ENCODE results near the gene NUBPL.
"Not testable (repeated sequence)": the region's sequence is repeated elsewhere in the genome, so short reads cannot be mapped to it uniquely, and the experiment has no call there.

The NUBPL gene

GRCh38 chr14:31854508-31855075 is 293.4 kb downstream of the NUBPL start:
- Histone ChIP-seq H3K27ac (ENCODE audit: low read depth, low read length) (no peak overlapping the region), H3K9ac (ENCODE audit: low read depth in 1 of 2, low read length in 2 of 2) (no peak overlapping the region), H3K4me3 (ENCODE audit: low read depth in 1 of 2, low read length in 2 of 2) (no peak overlapping the region), H3K4me1 (ENCODE audit: control insufficient read depth in 1 of 2, insufficient read depth in 2 of 2, low read length in 2 of 2) (no peaks in the 10 kb centered on the region), H3K9me3 (ENCODE audit: control insufficient read depth in 1 of 2, low read length in 2 of 2) (no peaks in the 10 kb centered on the region), H3K27me3 (ENCODE audit: control insufficient read depth in 1 of 2, insufficient read depth in 2 of 2, low read length in 2 of 2) (no peaks in the 10 kb centered on the region), H3K36me3 (ENCODE audit: control insufficient read depth in 1 of 2, insufficient read depth in 2 of 2, low read length in 2 of 2) (no peaks in the 10 kb centered on the region)

DNA sequence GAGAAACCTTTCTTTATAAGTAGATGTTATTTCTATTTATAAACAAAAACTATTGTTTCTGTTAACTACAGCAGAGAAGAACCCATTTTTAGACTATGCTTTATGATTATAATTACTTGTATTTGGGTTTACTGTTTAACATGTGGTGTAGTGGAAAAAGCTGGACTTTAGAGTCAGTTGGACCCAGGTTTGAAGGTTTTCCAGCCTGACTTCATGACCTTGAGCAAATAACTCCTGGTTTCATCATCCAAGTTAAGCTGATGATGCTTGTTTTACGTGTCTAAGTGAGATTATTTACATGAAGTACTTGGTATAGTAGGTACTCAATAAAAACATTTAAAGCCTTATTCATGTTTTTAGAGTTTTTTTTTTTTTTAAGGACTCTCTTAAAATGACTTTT is 294.1 kb downstream of the NUBPL start:
- Histone ChIP-seq H3K9ac (ENCODE audit: low read depth in 1 of 2, low read length in 2 of 2) (no peak overlapping the region), H3K4me1 (ENCODE audit: control insufficient read depth in 1 of 2, insufficient read depth in 2 of 2, low read length in 2 of 2) (no peaks in the 10 kb centered on the region), H3K27ac (ENCODE audit: low read depth, low read length) (no peak overlapping the region), H3K9me3 (ENCODE audit: control insufficient read depth in 1 of 2, low read length in 2 of 2) (no peaks in the 10 kb centered on the region), H3K27me3 (ENCODE audit: control insufficient read depth in 1 of 2, insufficient read depth in 2 of 2, low read length in 2 of 2) (no peaks in the 10 kb centered on the region), H3K36me3 (ENCODE audit: control insufficient read depth in 1 of 2, insufficient read depth in 2 of 2, low read length in 2 of 2) (no peaks in the 10 kb centered on the region), H3K4me3 (ENCODE audit: low read depth in 1 of 2, low read length in 2 of 2) (no peak overlapping the region)

DNA sequence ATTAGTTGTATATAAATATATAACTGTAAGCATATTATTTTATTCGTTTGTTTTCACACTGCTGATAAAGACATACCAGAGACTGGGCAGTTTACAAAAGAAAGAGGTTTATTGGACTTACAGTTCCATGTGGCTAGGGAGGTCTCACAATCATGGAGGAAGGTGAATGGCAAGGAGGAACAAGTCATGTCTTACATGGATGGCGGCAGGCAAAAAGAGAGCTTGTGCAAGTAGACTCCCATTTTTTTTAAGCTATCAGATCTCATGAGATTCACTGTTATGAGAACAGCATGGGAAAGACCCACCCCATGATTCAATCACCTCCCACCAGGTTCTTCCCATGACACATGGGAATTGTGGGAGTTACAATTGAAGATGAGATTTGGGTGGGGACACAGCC is 294.8 kb downstream of the NUBPL start:
- not testable (repeated sequence) for H3K27me3 ChIP-seq (ENCODE audit: control insufficient read depth in 1 of 2, insufficient read depth in 2 of 2, low read length in 2 of 2); H3K27ac ChIP-seq (ENCODE audit: low read depth, low read length); H3K4me3 ChIP-seq (ENCODE audit: low read depth in 1 of 2, low read length in 2 of 2); H3K9me3 ChIP-seq (ENCODE audit: control insufficient read depth in 1 of 2, low read length in 2 of 2); H3K9ac ChIP-seq (ENCODE audit: low read depth in 1 of 2, low read length in 2 of 2); H3K4me1 ChIP-seq (ENCODE audit: control insufficient read depth in 1 of 2, insufficient read depth in 2 of 2, low read length in 2 of 2); H3K36me3 ChIP-seq (ENCODE audit: control insufficient read depth in 1 of 2, insufficient read depth in 2 of 2, low read length in 2 of 2)

- H3K4me1 ChIP-seq (ENCODE audit: control insufficient read depth in 1 of 2, insufficient read depth in 2 of 2, low read length in 2 of 2): no peaks in the 10 kb centered on the region
- no peaks in the 10 kb centered on the region for H3K27me3 ChIP-seq (ENCODE audit: control insufficient read depth in 1 of 2, insufficient read depth in 2 of 2, low read length in 2 of 2)
- H3K9me3 ChIP-seq (ENCODE audit: control insufficient read depth in 1 of 2, low read length in 2 of 2): no peaks in the 10 kb centered on the region
- no peaks in the 10 kb centered on the region for H3K36me3 ChIP-seq (ENCODE audit: control insufficient read depth in 1 of 2, insufficient read depth in 2 of 2, low read length in 2 of 2)
- no peak overlapping the region for H3K4me3 ChIP-seq (ENCODE audit: low read depth in 1 of 2, low read length in 2 of 2)
- H3K9ac ChIP-seq (ENCODE audit: low read depth in 1 of 2, low read length in 2 of 2): no peak overlapping the region
- H3K27ac ChIP-seq (ENCODE audit: low read depth, low read length): no peak overlapping the region
Observed at GRCh38 chr14:31858868-31859267, 297.7 kb downstream of the NUBPL start.

DNA sequence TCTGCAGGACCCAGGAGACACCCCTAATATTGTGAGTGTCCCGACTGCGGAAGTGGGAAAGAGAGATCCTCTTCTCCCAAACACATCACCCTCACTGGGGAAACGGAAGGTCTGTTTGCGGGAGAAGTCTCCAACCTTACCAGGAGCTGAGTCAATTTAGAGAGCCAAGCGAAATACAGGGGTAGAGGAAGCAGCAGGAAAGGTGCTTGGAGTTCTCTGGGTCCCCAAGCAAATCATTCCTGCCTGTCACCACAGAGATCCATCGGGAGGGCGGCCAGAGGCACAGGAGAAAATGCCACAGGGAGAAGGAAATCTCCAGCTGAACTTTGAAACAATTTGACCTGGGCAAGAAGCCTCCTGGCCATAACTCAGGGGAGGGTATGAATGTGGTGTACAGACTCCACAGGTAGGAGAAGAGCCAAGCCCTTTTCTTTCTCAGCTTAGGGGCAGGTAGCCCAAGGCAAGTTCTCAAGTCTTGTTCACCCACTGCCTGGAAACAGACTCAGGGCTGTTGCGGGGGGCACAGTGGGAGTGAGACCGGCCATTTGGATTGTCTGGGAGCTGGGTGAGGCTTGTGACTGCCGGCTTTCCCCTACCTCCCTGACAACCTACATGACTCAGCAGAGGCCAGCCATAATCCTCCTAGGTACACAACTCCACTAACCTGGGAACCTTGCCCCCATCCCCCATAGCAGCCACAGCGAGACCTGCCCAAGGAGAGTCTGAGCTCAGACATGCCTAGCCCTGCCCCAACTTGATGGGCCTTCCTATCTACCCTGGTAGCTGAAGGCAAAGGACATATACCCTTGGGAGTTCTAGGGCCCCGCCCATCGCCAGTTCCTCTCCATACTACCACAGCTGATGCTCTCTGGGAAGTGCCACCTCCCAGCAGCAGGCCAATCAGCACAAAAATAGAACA is 304.0 kb downstream of the NUBPL start:
- no peaks in the 10 kb centered on the region for H3K36me3 ChIP-seq (ENCODE audit: control insufficient read depth in 1 of 2, insufficient read depth in 2 of 2, low read length in 2 of 2)
- no peak overlapping the region for H3K27ac ChIP-seq (ENCODE audit: low read depth, low read length)
- no peak overlapping the region for H3K4me3 ChIP-seq (ENCODE audit: low read depth in 1 of 2, low read length in 2 of 2)
- H3K27me3 ChIP-seq (ENCODE audit: control insufficient read depth in 1 of 2, insufficient read depth in 2 of 2, low read length in 2 of 2): no peaks in the 10 kb centered on the region
- H3K9me3 ChIP-seq (ENCODE audit: control insufficient read depth in 1 of 2, low read length in 2 of 2): peaks cover 0 to 5% of the 10 kb centered on the region in 2 donors
- H3K9ac ChIP-seq (ENCODE audit: low read depth in 1 of 2, low read length in 2 of 2): no peak overlapping the region
- no peaks in the 10 kb centered on the region for H3K4me1 ChIP-seq (ENCODE audit: control insufficient read depth in 1 of 2, insufficient read depth in 2 of 2, low read length in 2 of 2)

- no peak overlapping the region for H3K27ac ChIP-seq (ENCODE audit: low read depth, low read length)
- no peak overlapping the region for H3K4me3 ChIP-seq (ENCODE audit: low read depth in 1 of 2, low read length in 2 of 2)
- H3K27me3 ChIP-seq (ENCODE audit: control insufficient read depth in 1 of 2, insufficient read depth in 2 of 2, low read length in 2 of 2): no peaks in the 10 kb centered on the region
- H3K9ac ChIP-seq (ENCODE audit: low read depth in 1 of 2, low read length in 2 of 2): no peak overlapping the region
- peaks cover 0 to 5% of the 10 kb centered on the region in 2 donors for H3K9me3 ChIP-seq (ENCODE audit: control insufficient read depth in 1 of 2, low read length in 2 of 2)
- no peaks in the 10 kb centered on the region for H3K36me3 ChIP-seq (ENCODE audit: control insufficient read depth in 1 of 2, insufficient read depth in 2 of 2, low read length in 2 of 2)
- H3K4me1 ChIP-seq (ENCODE audit: control insufficient read depth in 1 of 2, insufficient read depth in 2 of 2, low read length in 2 of 2): no peaks in the 10 kb centered on the region
Observed at GRCh38 chr14:31867570-31867969, 306.4 kb downstream of the NUBPL start.

DNA sequence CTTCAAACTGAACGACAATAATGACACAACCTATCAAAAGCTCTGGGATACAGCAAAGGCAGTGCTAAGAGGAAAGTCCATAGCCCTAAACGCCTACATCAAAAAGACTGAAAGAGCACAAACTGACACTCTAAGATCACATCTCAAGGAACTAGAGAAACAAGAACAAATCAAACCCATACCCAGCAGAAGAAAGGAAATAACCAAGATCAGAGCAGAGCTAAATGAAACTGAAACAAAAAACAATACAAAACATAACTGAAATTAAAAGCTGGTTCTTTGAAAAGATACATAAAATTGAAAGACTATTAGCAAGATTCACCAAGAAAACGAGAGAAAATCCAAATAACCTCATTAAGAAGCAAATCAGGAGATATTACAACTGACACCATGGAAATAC is 306.9 kb downstream of the NUBPL start:
- H3K36me3 ChIP-seq (ENCODE audit: control insufficient read depth in 1 of 2, insufficient read depth in 2 of 2, low read length in 2 of 2); H3K27me3 ChIP-seq (ENCODE audit: control insufficient read depth in 1 of 2, insufficient read depth in 2 of 2, low read length in 2 of 2); H3K9me3 ChIP-seq (ENCODE audit: control insufficient read depth in 1 of 2, low read length in 2 of 2); H3K4me1 ChIP-seq (ENCODE audit: control insufficient read depth in 1 of 2, insufficient read depth in 2 of 2, low read length in 2 of 2); H3K9ac ChIP-seq (ENCODE audit: low read depth in 1 of 2, low read length in 2 of 2); H3K4me3 ChIP-seq (ENCODE audit: low read depth in 1 of 2, low read length in 2 of 2); H3K27ac ChIP-seq (ENCODE audit: low read depth, low read length): not testable (repeated sequence)

GRCh38 chr14:31876741-31877140 is 315.5 kb downstream of the NUBPL start:
- Histone ChIP-seq H3K9ac (ENCODE audit: low read depth in 1 of 2, low read length in 2 of 2) (peak overlapping the region in 1 of 2 donors; percentile 34), H3K9me3 (ENCODE audit: control insufficient read depth in 1 of 2, low read length in 2 of 2) (no peaks in the 10 kb centered on the region), H3K4me1 (ENCODE audit: control insufficient read depth in 1 of 2, insufficient read depth in 2 of 2, low read length in 2 of 2) (no peaks in the 10 kb centered on the region), H3K27ac (ENCODE audit: low read depth, low read length) (no peak overlapping the region), H3K36me3 (ENCODE audit: control insufficient read depth in 1 of 2, insufficient read depth in 2 of 2, low read length in 2 of 2) (no peaks in the 10 kb centered on the region), H3K27me3 (ENCODE audit: control insufficient read depth in 1 of 2, insufficient read depth in 2 of 2, low read length in 2 of 2) (no peaks in the 10 kb centered on the region), H3K4me3 (ENCODE audit: low read depth in 1 of 2, low read length in 2 of 2) (no peak overlapping the region)

GRCh38 chr14:31877255-31877798 is 316.1 kb downstream of the NUBPL start:
- H3K36me3 ChIP-seq (ENCODE audit: control insufficient read depth in 1 of 2, insufficient read depth in 2 of 2, low read length in 2 of 2): no peaks in the 10 kb centered on the region
- H3K4me3 ChIP-seq (ENCODE audit: low read depth in 1 of 2, low read length in 2 of 2): no peak overlapping the region
- H3K9ac ChIP-seq (ENCODE audit: low read depth in 1 of 2, low read length in 2 of 2): peak overlapping the region in 1 of 2 donors; percentile 34
- no peaks in the 10 kb centered on the region for H3K27me3 ChIP-seq (ENCODE audit: control insufficient read depth in 1 of 2, insufficient read depth in 2 of 2, low read length in 2 of 2)
- no peak overlapping the region for H3K27ac ChIP-seq (ENCODE audit: low read depth, low read length)
- H3K4me1 ChIP-seq (ENCODE audit: control insufficient read depth in 1 of 2, insufficient read depth in 2 of 2, low read length in 2 of 2): no peaks in the 10 kb centered on the region
- no peaks in the 10 kb centered on the region for H3K9me3 ChIP-seq (ENCODE audit: control insufficient read depth in 1 of 2, low read length in 2 of 2)

DNA sequence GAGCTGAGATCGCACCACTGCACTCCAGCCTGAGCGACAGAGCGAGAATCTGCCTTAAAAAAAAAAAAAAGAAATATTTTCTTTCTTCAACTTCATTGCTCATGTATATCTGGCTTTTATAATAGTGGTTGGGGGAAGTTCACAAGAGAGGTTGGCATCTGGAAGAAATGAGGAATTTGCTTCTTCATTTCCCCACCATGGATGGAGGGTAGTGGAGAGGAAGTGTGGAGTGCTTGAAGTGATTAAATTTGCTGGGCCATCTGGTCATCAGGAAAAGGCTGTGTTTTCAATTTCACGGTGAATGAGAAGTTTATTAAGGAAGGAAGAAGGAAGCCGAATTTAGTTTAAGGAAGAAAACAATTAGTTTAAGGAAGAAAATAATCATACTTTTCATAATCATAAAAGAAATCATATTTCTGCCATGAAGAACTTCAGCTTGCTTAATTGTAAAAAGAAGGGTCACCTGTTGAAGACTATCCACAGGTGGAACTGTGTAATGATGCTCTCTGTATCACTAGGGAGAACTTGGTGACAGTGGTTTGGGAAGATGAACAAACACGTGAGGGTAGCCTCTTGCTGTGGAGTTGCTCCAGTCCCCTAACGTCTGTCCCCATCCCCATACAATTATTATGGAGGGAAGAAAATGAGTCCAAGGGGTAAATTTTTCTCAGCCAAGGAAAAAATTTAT is 318.6 kb downstream of the NUBPL start:
- no peak overlapping the region for H3K27ac ChIP-seq (ENCODE audit: low read depth, low read length)
- no peak overlapping the region for H3K9ac ChIP-seq (ENCODE audit: low read depth in 1 of 2, low read length in 2 of 2)
- H3K9me3 ChIP-seq (ENCODE audit: control insufficient read depth in 1 of 2, low read length in 2 of 2): no peaks in the 10 kb centered on the region
- H3K4me3 ChIP-seq (ENCODE audit: low read depth in 1 of 2, low read length in 2 of 2): no peak overlapping the region
- no peaks in the 10 kb centered on the region for H3K27me3 ChIP-seq (ENCODE audit: control insufficient read depth in 1 of 2, insufficient read depth in 2 of 2, low read length in 2 of 2)
- H3K36me3 ChIP-seq (ENCODE audit: control insufficient read depth in 1 of 2, insufficient read depth in 2 of 2, low read length in 2 of 2): no peaks in the 10 kb centered on the region
- no peaks in the 10 kb centered on the region for H3K4me1 ChIP-seq (ENCODE audit: control insufficient read depth in 1 of 2, insufficient read depth in 2 of 2, low read length in 2 of 2)
